ENCODE data around the gene RTRAF. TPM values are rescaled to one million over a fixed set of nuclear protein-coding genes. Genes with fewer than 3 reads are reported as not detected.
A peak's percentile ranks its signal among the peaks of the same experiment; 100 is the strongest.

RTRAF gene
- polyA plus RNA-seq (ENCODE audit: insufficient read length in 12 of 12), result 100 to 1,000 TPM in 11 of 12 donors, not detected in 1; 215 to 313 (median 243) TPM
- long read RNA-seq, donor 1, full-length matches to known transcripts, result 103 of 125 reads
- long read RNA-seq, donor 1, partial matches to known transcripts, result 22 of 125 reads
- long read RNA-seq, donor 1, other reads (novel, unspliced or antisense), result 0 of 125 reads
- long read RNA-seq, donor 2, full-length matches to known transcripts, result 106 of 173 reads
- long read RNA-seq, donor 2, partial matches to known transcripts, result 67 of 173 reads
- long read RNA-seq, donor 2, other reads (novel, unspliced or antisense), result 0 of 173 reads
- long read RNA-seq, donor 3, full-length matches to known transcripts, result 42 of 42 reads
- long read RNA-seq, donor 3, partial matches to known transcripts, result 0 of 42 reads
- long read RNA-seq, donor 3, other reads (novel, unspliced or antisense), result 0 of 42 reads
- long read RNA-seq, donor 4, full-length matches to known transcripts, result 40 of 47 reads
- long read RNA-seq, donor 4, partial matches to known transcripts, result 7 of 47 reads
- long read RNA-seq, donor 4, other reads (novel, unspliced or antisense), result 0 of 47 reads
- long read RNA-seq, donor 5, full-length matches to known transcripts, result 88 of 184 reads
- long read RNA-seq, donor 5, partial matches to known transcripts, result 96 of 184 reads
- long read RNA-seq, donor 5, other reads (novel, unspliced or antisense), result 0 of 184 reads
- long read RNA-seq, donor 6, full-length matches to known transcripts, result 73 of 87 reads
- long read RNA-seq, donor 6, partial matches to known transcripts, result 14 of 87 reads
- long read RNA-seq, donor 6, other reads (novel, unspliced or antisense), result 0 of 87 reads
- long read RNA-seq, donor 7, full-length matches to known transcripts, result 45 of 45 reads
- long read RNA-seq, donor 7, partial matches to known transcripts, result 0 of 45 reads
- long read RNA-seq, donor 7, other reads (novel, unspliced or antisense), result 0 of 45 reads
- long read RNA-seq, donor 8, full-length matches to known transcripts, result 136 of 190 reads
- long read RNA-seq, donor 8, partial matches to known transcripts, result 48 of 190 reads
- long read RNA-seq, donor 8, other reads (novel, unspliced or antisense), result 6 of 190 reads
- long read RNA-seq, donor 9, full-length matches to known transcripts, result 67 of 116 reads
- long read RNA-seq, donor 9, partial matches to known transcripts, result 49 of 116 reads
- long read RNA-seq, donor 9, other reads (novel, unspliced or antisense), result 0 of 116 reads
- long read RNA-seq, donor 10, full-length matches to known transcripts, result 90 of 100 reads
- long read RNA-seq, donor 10, partial matches to known transcripts, result 10 of 100 reads
- long read RNA-seq, donor 10, other reads (novel, unspliced or antisense), result 0 of 100 reads
- long read RNA-seq, donor 11, full-length matches to known transcripts, result 128 of 133 reads
- long read RNA-seq, donor 11, partial matches to known transcripts, result 5 of 133 reads
- long read RNA-seq, donor 11, other reads (novel, unspliced or antisense), result 0 of 133 reads

- peak; percentile 96 for DNase-seq
Measured at GRCh38 chr14:51989293-51990234, at the start of gene RTRAF. Gene RTRAF (plus strand): TSS chr14:51989546. CDS start chr14:51989640, 94 bp downstream.

DNA sequence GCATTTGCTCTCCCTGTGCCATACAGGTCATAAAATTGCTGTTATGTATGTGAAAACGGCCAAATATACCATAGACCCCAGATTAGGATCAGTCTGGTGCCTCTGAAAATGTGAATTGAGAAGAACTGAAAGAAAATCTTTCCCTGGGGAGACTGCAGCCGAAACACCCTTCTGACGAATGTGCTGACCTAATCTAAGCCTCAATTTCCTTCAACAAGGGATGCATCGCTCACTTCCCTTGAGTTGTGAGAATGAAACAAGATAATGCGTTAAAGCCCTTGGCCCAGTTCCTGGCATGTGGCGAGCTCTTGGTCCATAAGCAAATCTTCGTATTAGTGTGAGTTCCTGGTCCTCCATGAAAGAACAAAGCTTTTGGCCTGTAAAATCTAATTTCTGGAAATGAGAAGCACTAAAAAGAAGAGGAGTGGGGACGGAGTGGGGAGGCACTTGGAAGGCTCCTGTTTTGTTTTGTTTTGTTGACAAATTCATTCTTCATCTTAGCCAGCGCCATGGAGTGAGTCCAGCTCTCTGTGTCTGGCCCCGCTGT, 49.5 kb upstream of the RTRAF start:
- no peak for DNase-seq

GRCh38 chr14:51942971-51943370, 46.4 kb upstream of the RTRAF start:
- DNase-seq, result no peak

DNA sequence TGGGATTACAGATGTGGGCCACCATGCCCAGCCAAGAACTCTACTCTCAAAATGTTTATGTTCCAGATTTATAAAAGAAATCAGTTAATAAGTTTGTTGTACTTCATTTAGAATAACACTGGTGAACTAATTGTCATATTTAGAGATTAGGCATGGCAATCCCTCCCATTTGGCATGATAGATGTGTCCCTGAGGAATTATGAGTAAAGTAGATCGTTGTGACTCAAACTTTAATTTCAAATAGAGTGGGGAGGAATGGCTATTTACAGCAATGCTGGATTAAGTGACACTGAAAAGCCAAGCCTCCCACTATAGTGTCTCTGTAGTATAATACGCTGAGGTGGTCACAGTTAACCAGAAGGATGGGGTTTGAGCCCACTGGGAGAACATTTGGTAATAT, 39.3 kb upstream of the RTRAF start:
- DNase-seq, result no peak

GRCh38 chr14:51951656-51952055, 37.7 kb upstream of the RTRAF start:
- no peak for DNase-seq

DNA sequence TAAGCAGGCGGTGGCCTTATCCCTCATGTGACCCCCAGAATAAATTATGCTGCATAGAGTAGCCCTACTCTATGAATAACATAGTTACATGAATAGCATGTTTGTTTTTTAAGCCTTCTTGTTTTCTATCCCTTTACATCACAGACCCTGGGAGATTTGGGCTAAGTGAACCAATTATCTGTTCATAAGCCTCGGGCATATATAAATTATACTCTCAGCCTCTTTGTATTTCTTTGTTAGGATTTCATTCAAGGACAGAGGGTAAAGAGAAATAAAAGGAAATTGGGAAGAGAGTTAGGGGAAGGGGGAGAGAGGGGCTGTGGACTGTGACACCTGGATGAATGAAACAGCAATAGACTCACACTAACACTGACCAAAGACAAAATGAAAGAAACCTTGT, 35.3 kb upstream of the RTRAF start:
- DNase-seq, result no peak

DNA sequence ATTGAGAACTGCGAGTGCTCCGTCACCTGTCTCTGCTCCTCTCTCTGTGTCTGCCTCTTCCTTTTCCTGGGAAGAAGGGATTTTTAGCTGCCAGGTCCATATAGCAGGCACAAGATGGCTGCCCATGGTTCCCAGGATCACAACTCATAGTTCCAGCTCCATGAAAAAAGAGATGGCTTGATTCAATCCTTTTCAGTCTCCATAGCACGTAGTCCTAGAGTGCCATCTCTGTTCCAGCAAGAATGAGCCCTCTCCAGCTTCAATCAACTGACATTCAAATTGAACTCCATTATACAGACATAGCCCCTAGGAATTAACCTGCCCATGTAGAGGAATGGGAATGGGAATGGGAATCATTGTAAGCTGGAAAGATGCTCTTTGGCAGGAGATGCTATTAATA, 34.7 kb upstream of the RTRAF start:
- DNase-seq, result no peak

DNA sequence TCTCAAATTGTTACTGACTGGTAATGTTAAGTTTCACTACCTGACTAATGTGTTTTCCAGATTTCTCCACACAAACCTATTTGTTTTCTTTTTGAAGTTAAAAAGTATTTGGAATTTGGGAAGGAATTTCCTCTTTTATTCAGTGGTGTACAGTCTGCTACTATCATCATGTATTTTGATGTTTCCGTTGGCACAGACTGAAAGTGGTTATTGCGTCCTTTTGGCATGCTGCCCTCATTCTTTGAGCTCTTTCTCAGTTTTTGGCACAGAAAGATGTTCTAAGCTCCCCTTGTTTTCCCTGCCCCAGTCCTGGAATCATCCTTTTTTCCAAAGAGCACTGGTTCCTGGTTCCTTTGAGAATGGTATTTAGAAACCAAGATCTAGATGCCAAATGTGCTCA, 31.4 kb upstream of the RTRAF start:
- no peak for DNase-seq

DNA sequence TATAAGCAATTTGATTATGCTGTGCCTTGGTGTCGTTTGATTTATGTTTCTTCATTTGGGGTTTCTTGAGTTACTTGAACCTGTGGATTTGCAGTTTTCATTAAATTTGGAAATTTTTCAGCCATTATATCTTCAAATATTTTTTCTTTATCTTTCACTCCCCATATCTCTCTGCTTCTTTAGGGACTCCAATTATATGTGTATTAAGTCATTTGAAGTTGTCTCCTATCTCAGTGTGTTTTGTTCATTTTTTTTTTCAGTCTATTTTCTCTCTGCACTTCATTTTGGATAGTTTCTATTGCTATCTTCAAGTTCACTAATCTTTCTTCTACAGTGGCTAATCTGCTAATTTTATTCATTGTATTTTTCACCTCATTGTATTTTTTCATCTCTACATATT, 29.4 kb upstream of the RTRAF start:
- DNase-seq, result no peak

- no peak for DNase-seq
Measured at GRCh38 chr14:51960866-51961265, 28.5 kb upstream of the RTRAF start.

GRCh38 chr14:51962711-51963110, 26.6 kb upstream of the RTRAF start:
- DNase-seq, result no peak

DNA sequence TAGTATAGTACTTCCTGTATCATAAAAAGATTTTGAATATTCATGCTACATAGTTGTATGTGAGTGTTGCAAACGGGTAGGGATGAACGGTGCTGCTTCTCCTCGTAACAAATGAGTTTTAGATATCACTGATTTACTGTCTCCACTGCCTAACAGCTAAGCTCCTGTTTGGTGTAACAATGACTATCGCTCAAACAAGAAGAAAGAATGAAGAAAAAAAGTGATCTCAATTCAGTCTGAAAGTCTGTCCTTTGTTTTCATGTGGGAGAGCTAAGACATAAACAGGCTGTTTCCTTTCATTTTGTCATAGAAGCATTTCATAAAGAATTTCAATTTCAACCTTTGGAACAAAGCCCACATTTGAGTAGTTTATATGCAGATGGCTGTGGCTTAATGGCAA, 26.1 kb upstream of the RTRAF start:
- peak; percentile 55 for DNase-seq

DNA sequence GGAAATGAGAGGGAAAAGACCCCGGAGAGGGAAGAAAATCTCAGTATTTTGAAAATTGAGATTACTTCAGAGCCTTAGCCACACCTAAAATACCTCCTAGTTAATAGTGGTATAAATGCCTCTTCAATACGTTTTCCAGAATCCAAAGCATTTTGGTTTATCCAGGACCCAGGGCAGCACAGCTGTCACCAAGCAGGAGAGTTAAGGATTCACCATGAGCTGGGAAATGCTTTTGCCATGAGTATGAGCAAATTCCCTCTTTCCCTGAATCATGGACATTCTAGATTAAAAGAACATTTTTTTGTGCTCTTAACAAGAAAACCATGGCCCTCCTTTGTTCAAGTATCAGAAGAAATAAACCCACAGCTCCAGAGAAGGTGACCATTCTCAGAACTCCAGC, 21.8 kb upstream of the RTRAF start:
- DNase-seq, result no peak

GRCh38 chr14:51969852-51970540, 19.4 kb upstream of the RTRAF start:
- DNase-seq, result no peak

GRCh38 chr14:51972566-51972965, 16.8 kb upstream of the RTRAF start:
- DNase-seq, result no peak

GRCh38 chr14:51977075-51977474, 12.3 kb upstream of the RTRAF start:
- no peak for DNase-seq

GRCh38 chr14:51978681-51979085, 10.7 kb upstream of the RTRAF start:
- DNase-seq, result no peak

- peak; percentile 89 for DNase-seq
Measured at GRCh38 chr14:51979088-51979709, 10.1 kb upstream of the RTRAF start.

Measured in muscle of arm (tissue), 14 donors.